ENCODE results near the gene NPIPA8.
"Not testable (repeated sequence)": the region's sequence is repeated elsewhere in the genome, so short reads cannot be mapped to it uniquely, and the experiment has no call there.

DNA sequence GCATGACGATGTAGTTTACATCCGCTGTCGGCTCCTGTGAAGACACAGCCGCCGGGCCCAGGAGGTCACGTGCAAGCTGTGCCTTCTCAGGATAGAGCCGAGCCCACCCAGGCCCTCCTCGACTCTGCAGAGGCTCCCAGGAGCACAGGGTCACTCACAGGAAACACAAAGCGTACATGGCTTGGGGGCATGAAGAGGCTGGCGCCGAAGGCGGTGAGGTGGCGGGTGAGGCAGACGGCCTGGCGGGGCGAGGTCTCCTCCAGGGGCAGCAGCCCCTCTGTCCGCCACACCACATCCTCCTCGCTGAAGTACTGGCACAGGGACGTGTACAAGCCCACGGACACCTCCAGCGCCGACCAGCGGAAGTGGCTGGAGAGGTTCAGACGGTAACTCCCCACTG, 2.7 kb upstream of the NPIPA8 start:
- not testable (repeated sequence) for TF ChIP-seq EZH2 (IDR thresholded peaks at IDR 0.05; ENCODE audit: low read length)
- TF ChIP-seq, protein P1, sequence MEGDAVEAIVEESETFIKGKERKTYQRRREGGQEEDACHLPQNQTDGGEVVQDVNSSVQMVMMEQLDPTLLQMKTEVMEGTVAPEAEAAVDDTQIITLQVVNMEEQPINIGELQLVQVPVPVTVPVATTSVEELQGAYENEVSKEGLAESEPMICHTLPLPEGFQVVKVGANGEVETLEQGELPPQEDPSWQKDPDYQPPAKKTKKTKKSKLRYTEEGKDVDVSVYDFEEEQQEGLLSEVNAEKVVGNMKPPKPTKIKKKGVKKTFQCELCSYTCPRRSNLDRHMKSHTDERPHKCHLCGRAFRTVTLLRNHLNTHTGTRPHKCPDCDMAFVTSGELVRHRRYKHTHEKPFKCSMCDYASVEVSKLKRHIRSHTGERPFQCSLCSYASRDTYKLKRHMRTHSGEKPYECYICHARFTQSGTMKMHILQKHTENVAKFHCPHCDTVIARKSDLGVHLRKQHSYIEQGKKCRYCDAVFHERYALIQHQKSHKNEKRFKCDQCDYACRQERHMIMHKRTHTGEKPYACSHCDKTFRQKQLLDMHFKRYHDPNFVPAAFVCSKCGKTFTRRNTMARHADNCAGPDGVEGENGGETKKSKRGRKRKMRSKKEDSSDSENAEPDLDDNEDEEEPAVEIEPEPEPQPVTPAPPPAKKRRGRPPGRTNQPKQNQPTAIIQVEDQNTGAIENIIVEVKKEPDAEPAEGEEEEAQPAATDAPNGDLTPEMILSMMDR (optimal IDR thresholded peaks at IDR 0.05 in 1 of 3, IDR thresholded peaks at IDR 0.05 in 1 of 3, conservative IDR thresholded peaks at IDR 0.05 in 1 of 3; ENCODE audit: extremely low read depth in 1 of 3, insufficient read depth in 2 of 3, low read length in 3 of 3), result not testable (repeated sequence)

All from keratinocyte (primary cell).